ENCODE results near the gene OTULIN. TPM values are rescaled to one million over a fixed set of nuclear protein-coding genes. Genes with fewer than 3 reads are reported as not detected.

Gene OTULIN
- 22.9 and 36.7 TPM in 2 replicates for total RNA-seq

GRCh38 chr5:14664270-14665100, at the start of gene OTULIN:
OTULIN (plus strand) TSS chr5:14664718; CDS start chr5:14664826, 108 bp downstream.

Other genes with a start within 250 kb of the OTULIN start
- 0.64 and 1.2 TPM in 2 replicates for gene OTULINL, start 82.9 kb upstream of the OTULIN start, total RNA-seq
- 9.4 and 12.3 TPM in 2 replicates for gene ANKH, start 207.1 kb downstream of the OTULIN start, total RNA-seq

Data from tracheal epithelial cell (primary cell).